PC-3 (cell line): ENCODE data around the gene MAN2C1. TPM values are rescaled to one million over a fixed set of nuclear protein-coding genes. Genes with fewer than 3 reads are reported as not detected.

ENCODE experiments used
- ATAC-seq: fragments of 200-7000 bp; cut with Tn5 transposase; 2 replicates; pipeline ENCODE4 v1.9.1; 2020; ENCODE audit warnings: mild to moderate bottlenecking, moderate library complexity
- BruUV-seq: library from RNA; stranded (reverse); fragments of 400-500 nt; replicated peaks from 2 replicates; lab custom pipeline; 2021; lab: Mats Ljungman, UMichigan
- CTCF ChIA-PET: fragments of 300-600 bp; sonication (Branson Sonifier 250); formaldehyde crosslinking; loops from one replicate; lab custom pipeline; 2022; ENCODE audit warnings: antibody characterized with exemption; lab: Charles Lee
- POLR2A ChIA-PET: fragments of 300-600 bp; sonication (Branson Sonifier 250); formaldehyde crosslinking; loops from one replicate; lab custom pipeline; 2022; ENCODE audit warnings: antibody characterized with exemption; ENCODE audit not compliant: unreplicated experiment; lab: Charles Lee
- DNase-seq: peaks from one replicate; pipeline ENCODE4 v3.0.0-alpha.2; 2015
- H2AFZ ChIP-seq: fragments of 300-600 bp; sonication (generic); 2 replicates; pipeline ENCODE4 v1.6.0; 2016; ENCODE audit warnings: antibody characterized with exemption, low read length
- H3F3A ChIP-seq: fragments of 300-600 bp; sonication (generic); one replicate; pipeline ENCODE4 v1.6.0; 2017; ENCODE audit warnings: antibody characterized with exemption, low read length, control low read depth, mild to moderate bottlenecking; ENCODE audit not compliant: unreplicated experiment
- H3K27ac ChIP-seq: fragments of 300-600 bp; sonication (generic); 2 replicates; pipeline ENCODE4 v1.5.1; 2016; ENCODE audit warnings: mild to moderate bottlenecking, low read length
- H3K27me3 ChIP-seq: fragments of 300-600 bp; sonication (generic); 2 replicates; pipeline ENCODE4 v1.6.1; 2016; ENCODE audit warnings: low read length, mixed read lengths
- H3K36me3 ChIP-seq: fragments of 300-600 bp; sonication (generic); 2 replicates; pipeline ENCODE4 v1.6.1; 2016; ENCODE audit warnings: low read depth, mixed run types, low read length, mixed read lengths
- H3K4me1 ChIP-seq: fragments of 300-600 bp; sonication (generic); 2 replicates; pipeline ENCODE4 v1.5.1; 2016; ENCODE audit warnings: low read length; ENCODE audit not compliant: insufficient read depth
- H3K4me2 ChIP-seq: fragments of 300-600 bp; sonication (generic); 2 replicates; pipeline ENCODE4 v1.6.0; 2016; ENCODE audit warnings: low read length
- H3K4me3 ChIP-seq: fragments of 300-600 bp; sonication (generic); 2 replicates; pipeline ENCODE4 v1.5.1; 2016; ENCODE audit warnings: mild to moderate bottlenecking, low read length, mixed read lengths
- H3K79me2 ChIP-seq: fragments of 300-600 bp; sonication (generic); 2 replicates; pipeline ENCODE4 v1.6.1; 2017; ENCODE audit warnings: low read length, mixed read lengths
- H3K9ac ChIP-seq: fragments of 300-600 bp; sonication (generic); 2 replicates; pipeline ENCODE4 v1.6.0; 2016; ENCODE audit warnings: mild to moderate bottlenecking, low read length
- H3K9me2 ChIP-seq: fragments of 300-600 bp; sonication (generic); replicated peaks from 2 replicates; pipeline ENCODE4 v1.6.1; 2016; ENCODE audit warnings: mixed run types, low read length, mixed read lengths
- H3K9me3 ChIP-seq: fragments of 300-600 bp; sonication (generic); 2 replicates; pipeline ENCODE4 v1.6.1; 2016; ENCODE audit warnings: low read length, mixed read lengths
- H4K20me1 ChIP-seq: fragments of 300-600 bp; sonication (generic); 2 replicates; pipeline ENCODE4 v1.6.1; 2016; ENCODE audit warnings: low read length, mixed read lengths
- CTCF ChIP-seq: fragments of 300-600 bp; sonication (generic); conservative IDR thresholded peaks from 2 replicates; pipeline ENCODE4 v1.5.1; 2017; ENCODE audit warnings: antibody characterized with exemption, low read depth, mild to moderate bottlenecking, low read length
- EZH2 ChIP-seq: fragments of 300-600 bp; sonication (generic); IDR thresholded peaks from one replicate; pipeline ENCODE4 v1.6.1; 2017; ENCODE audit warnings: antibody characterized with exemption, mild to moderate bottlenecking, low read length; ENCODE audit not compliant: unreplicated experiment
- EZH2phosphoT487 ChIP-seq: fragments of 300-600 bp; sonication (generic); IDR thresholded peaks from 2 replicates; pipeline ENCODE4 v1.6.1; 2018; ENCODE audit warnings: mild to moderate bottlenecking, antibody characterized with exemption, low read length, borderline replicate concordance
- intact Hi-C: fragments of 100-400 bp; cut with micrococcal nuclease; formaldehyde crosslinking; loops from 2 replicates; pipeline ENCODE4 v1.9.0; 2023
- total RNA-seq: library from RNA; depleted of rRNA; stranded (reverse); fragments of >200 nt; gene quantifications from 2 replicates; pipeline ENCODE4 v1.2.3, GENCODE V29; 2014

Gene MAN2C1
- total RNA-seq, 1 experiment from 2014 or later: 126 TPM

GRCh38 chr15:75380773-75381172 is 12.4 kb upstream of the MAN2C1 start:
- no peak for ATAC-seq
- Histone ChIP-seq H3K27ac (no peak overlapping the region), H3K9me2 (no peaks in the 10 kb centered on the region), H3K4me3 (no peak overlapping the region), H3K4me2 (no peak overlapping the region), H3F3A (no peaks in the 10 kb centered on the region), H3K9ac (no peak overlapping the region), H3K79me2 (no peaks in the 10 kb centered on the region), H2AFZ (no peak overlapping the region), H4K20me1 (no peaks in the 10 kb centered on the region), H3K36me3 (peaks cover 49% of the 10 kb centered on the region), H3K27me3 (no peaks in the 10 kb centered on the region), H3K4me1 (no peaks in the 10 kb centered on the region), H3K9me3 (no peaks in the 10 kb centered on the region)
- intact Hi-C loops: no loop called here
- POLR2A ChIA-PET: interaction anchor here (0.7 kb wide), 1 partner anchor 11 kb away, joined by 22 read pairs; no protein-coding TSS in a partner anchor
- no peak for DNase-seq
- CTCF ChIA-PET: no interaction called here
- no TSS peak for BruUV-seq
- TF ChIP-seq EZH2phosphoT487 (no peak), CTCF (no peak), EZH2 (no peak)

- ATAC-seq (no peak), DNase-seq (no peak)
- no peak overlapping the region for H2AFZ ChIP-seq
- no peaks in the 10 kb centered on the region for H3F3A ChIP-seq
- ChIA-PET CTCF (no interaction called here), POLR2A (no interaction called here)
- TF ChIP-seq EZH2: no peak
- TF ChIP-seq CTCF: no peak
- TF ChIP-seq EZH2phosphoT487: no peak
- H3K9me3 ChIP-seq: no peaks in the 10 kb centered on the region
- H3K9me2 ChIP-seq: no peaks in the 10 kb centered on the region
- H3K4me2 ChIP-seq: no peak overlapping the region
- H3K36me3 ChIP-seq: peaks cover 50% of the 10 kb centered on the region
- no TSS peak for BruUV-seq
- no peak overlapping the region for H3K4me3 ChIP-seq
- intact Hi-C loops: no loop called here
- H3K9ac ChIP-seq: no peak overlapping the region
- no peak overlapping the region for H3K27ac ChIP-seq
- no peaks in the 10 kb centered on the region for H3K27me3 ChIP-seq
- peaks cover 23% of the 10 kb centered on the region; the same call in 1 of the 2 replicates for H3K79me2 ChIP-seq
- peaks cover 15% of the 10 kb centered on the region for H3K4me1 ChIP-seq
- H4K20me1 ChIP-seq: no peaks in the 10 kb centered on the region
Measured at GRCh38 chr15:75371901-75372688, 3.7 kb upstream of the MAN2C1 start.

GRCh38 chr15:75371486-75371885 is 3.1 kb upstream of the MAN2C1 start:
- BruUV-seq: no TSS peak
- ChIA-PET POLR2A (no interaction called here), CTCF (no interaction called here)
- Histone ChIP-seq H4K20me1 (no peaks in the 10 kb centered on the region), H3K9me2 (no peaks in the 10 kb centered on the region), H3K9me3 (no peaks in the 10 kb centered on the region), H3K27ac (no peak overlapping the region), H2AFZ (no peak overlapping the region), H3K9ac (no peak overlapping the region), H3K79me2 (peaks cover 29% of the 10 kb centered on the region; the same call in 1 of the 2 replicates), H3K4me2 (no peak overlapping the region), H3K36me3 (peaks cover 52% of the 10 kb centered on the region), H3K4me3 (no peak overlapping the region), H3K27me3 (no peaks in the 10 kb centered on the region), H3K4me1 (peaks cover 16% of the 10 kb centered on the region), H3F3A (no peaks in the 10 kb centered on the region)
- intact Hi-C loops: no loop called here
- TF ChIP-seq CTCF: no peak
- TF ChIP-seq EZH2phosphoT487: no peak
- no peak for TF ChIP-seq EZH2
- ATAC-seq (no peak), DNase-seq (no peak)
